Upper lobe of left lung (tissue), 6 donors: ENCODE results near the gene OBSCN. TPM values are rescaled to one million over a fixed set of nuclear protein-coding genes. Genes with fewer than 3 reads are reported as not detected.

Experiments
- ATAC-seq, 2 donors: fragments of 200-7000 bp; cut with Tn5 transposase; one replicate each; pipeline ENCODE4 v1.9.1; 2022; ENCODE audit warnings: mild to moderate bottlenecking in 2 of 2, moderate library complexity in 2 of 2; ENCODE audit not compliant: low FRiP score in 2 of 2
- DNase-seq, 2 donors: peaks; one replicate each; pipeline ENCODE4 v3.0.0-alpha.2; 2019 to 2020
- H3K27ac ChIP-seq, 4 donors: fragments of 200-600 bp; sonication (generic); one replicate each; pipeline ENCODE4 v1.5.1; 2016 to 2019
- H3K27me3 ChIP-seq, 4 donors: fragments of 200-600 bp; sonication (generic); one replicate each; pipeline ENCODE4 v1.5.1; 2017 to 2019
- H3K36me3 ChIP-seq, 4 donors: fragments of 200-600 bp; sonication (generic); one replicate each; pipeline ENCODE4 v1.5.1; 2016 to 2019
- H3K4me1 ChIP-seq, 4 donors: fragments of 200-600 bp; sonication (generic); one replicate each; pipeline ENCODE4 v1.5.1; 2018 to 2019
- H3K4me3 ChIP-seq, 4 donors: fragments of 200-600 bp; sonication (generic); one replicate each; pipeline ENCODE4 v1.5.1; 2017 to 2019; ENCODE audit warnings: mild to moderate bottlenecking in 2 of 4, moderate library complexity in 1 of 4
- H3K9me3 ChIP-seq, 4 donors: fragments of 200-600 bp; sonication (generic); one replicate each; pipeline ENCODE4 v1.5.1; 2018 to 2019
- EP300 ChIP-seq, 4 donors: sonication (generic); formaldehyde crosslinking; IDR thresholded peaks; one replicate each; pipeline ENCODE4 v1.5.1; 2017; ENCODE audit warnings: antibody characterized with exemption in 4 of 4, control low read depth in 2 of 4
- POLR2A ChIP-seq, 4 donors: fragments of 450-650 bp; IDR thresholded peaks; one replicate each; pipeline ENCODE4 v1.5.1; 2016 to 2017; ENCODE audit warnings: antibody characterized with exemption in 4 of 4, mild to moderate bottlenecking in 2 of 4
- POLR2AphosphoS5 ChIP-seq, 2 donors: sonication (generic); formaldehyde crosslinking; IDR thresholded peaks; one replicate each; pipeline ENCODE4 v1.5.1; 2017; ENCODE audit warnings: antibody characterized with exemption in 2 of 2
- WGBS, 2 donors: methylation state at CpG; one replicate each; pipeline ENCODE4 v1.1.5; 2017 to 2018; 5-methylcytosine and 5-hydroxymethylcytosine counted together
- total RNA-seq, 6 donors: library from RNA; depleted of rRNA in 4 of 6; stranded (reverse); fragments of >200 nt in 4 of 6; gene quantifications; one replicate each; pipeline versions ENCODE4 v1.1.0 to v1.2.1, GENCODE V29; 2016 to 2021
- TF ChIP-seq, protein P1 (sequence below), 6 experiments: fragments of 450-650 bp in 4 of 6; fragments of 200-600 bp in 2 of 6; sonication (generic) in 2 of 6; IDR thresholded peaks; one replicate each; pipeline ENCODE4 v1.5.1; 2016 to 2019; ENCODE audit warnings: antibody characterized with exemption in 6 of 6
- donor health status: DM: no; HTN: no; CAD: no; lungs with moderate emphysema.
- donor health status: DM: no; HTN: yes; CAD: no; lungs with severe emphysema.

Gene OBSCN
- total RNA-seq, 6 donors from 2014 or later: 15.7 to 160 (median 47.0) TPM

GRCh38 chr1:228166170-228166936 is 41.5 kb upstream of the OBSCN start:
- peaks cover 0 to 4% (median 0%) of the 10 kb centered on the region in 4 donors for H3K9me3 ChIP-seq
- ATAC-seq (peak; percentile 2 to 4), DNase-seq (peak; percentile 74 to 79)
- H3K27me3 ChIP-seq: peaks cover 0 to 7% (median 0%) of the 10 kb centered on the region in 4 donors
- peaks cover 30 to 55% (median 47%) of the 10 kb centered on the region in 4 donors for H3K4me1 ChIP-seq
- H3K36me3 ChIP-seq: peaks cover 0 to 4% (median 0%) of the 10 kb centered on the region in 4 donors
- peak overlapping the region; percentile 99 to 100 (median 99) for H3K27ac ChIP-seq
- WGBS, 2 donors: 22 to 30% methylated on average over 11 to 16 of the region's 26 CpGs
- TF ChIP-seq POLR2A (IDR thresholded peaks at IDR 0.05) (no peak), EP300 (IDR thresholded peaks at IDR 0.05) (peak in 2 of 4 donors; percentile 26 to 66), POLR2AphosphoS5 (IDR thresholded peaks at IDR 0.05) (peak; percentile 48 to 71)
- TF ChIP-seq, protein P1, sequence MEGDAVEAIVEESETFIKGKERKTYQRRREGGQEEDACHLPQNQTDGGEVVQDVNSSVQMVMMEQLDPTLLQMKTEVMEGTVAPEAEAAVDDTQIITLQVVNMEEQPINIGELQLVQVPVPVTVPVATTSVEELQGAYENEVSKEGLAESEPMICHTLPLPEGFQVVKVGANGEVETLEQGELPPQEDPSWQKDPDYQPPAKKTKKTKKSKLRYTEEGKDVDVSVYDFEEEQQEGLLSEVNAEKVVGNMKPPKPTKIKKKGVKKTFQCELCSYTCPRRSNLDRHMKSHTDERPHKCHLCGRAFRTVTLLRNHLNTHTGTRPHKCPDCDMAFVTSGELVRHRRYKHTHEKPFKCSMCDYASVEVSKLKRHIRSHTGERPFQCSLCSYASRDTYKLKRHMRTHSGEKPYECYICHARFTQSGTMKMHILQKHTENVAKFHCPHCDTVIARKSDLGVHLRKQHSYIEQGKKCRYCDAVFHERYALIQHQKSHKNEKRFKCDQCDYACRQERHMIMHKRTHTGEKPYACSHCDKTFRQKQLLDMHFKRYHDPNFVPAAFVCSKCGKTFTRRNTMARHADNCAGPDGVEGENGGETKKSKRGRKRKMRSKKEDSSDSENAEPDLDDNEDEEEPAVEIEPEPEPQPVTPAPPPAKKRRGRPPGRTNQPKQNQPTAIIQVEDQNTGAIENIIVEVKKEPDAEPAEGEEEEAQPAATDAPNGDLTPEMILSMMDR (IDR thresholded peaks at IDR 0.05): peak in 5 of 6 experiments; percentile 24 to 59 (median 50)
- peak overlapping the region; percentile 26 to 80 (median 74) for H3K4me3 ChIP-seq

- ATAC-seq: no peak
- Histone ChIP-seq H3K9me3 (peaks cover 0 to 4% (median 0%) of the 10 kb centered on the region in 4 donors), H3K4me3 (no peak overlapping the region), H3K27me3 (no peaks in the 10 kb centered on the region), H3K4me1 (peaks cover 12 to 33% (median 27%) of the 10 kb centered on the region in 4 donors), H3K27ac (peak overlapping the region in 2 of 4 donors; percentile 99 to 100), H3K36me3 (peaks cover 0 to 4% (median 0%) of the 10 kb centered on the region in 4 donors)
- no peak for DNase-seq
- no peak for TF ChIP-seq EP300 (IDR thresholded peaks at IDR 0.05)
- TF ChIP-seq, protein P1 (IDR thresholded peaks at IDR 0.05): no peak
- no peak for TF ChIP-seq POLR2AphosphoS5 (IDR thresholded peaks at IDR 0.05)
- no peak for TF ChIP-seq POLR2A (IDR thresholded peaks at IDR 0.05)
- WGBS, 2 donors: 83 to 88% methylated on average over 12 of the region's 12 CpGs
Measured at GRCh38 chr1:228168563-228169270, 39.1 kb upstream of the OBSCN start.

DNA sequence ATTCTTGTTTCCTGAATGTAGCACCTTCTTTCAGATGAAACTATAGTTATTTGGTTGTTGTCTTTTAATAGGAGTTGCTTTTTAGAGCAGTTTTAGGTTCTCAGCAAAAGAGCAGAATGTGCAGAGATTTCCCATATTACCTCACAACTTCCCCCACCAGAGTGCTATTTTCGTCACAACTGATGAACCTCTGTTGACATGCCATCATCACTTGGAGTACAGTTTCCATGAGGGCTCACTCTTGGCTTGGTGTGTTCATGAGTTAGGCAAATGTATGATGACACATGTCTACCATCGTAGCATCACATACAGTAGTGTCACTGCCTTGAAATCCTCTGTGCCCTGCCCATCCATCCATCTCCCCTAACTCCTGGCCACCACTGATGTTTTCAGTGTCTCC is 38.5 kb upstream of the OBSCN start:
- no peak overlapping the region for H3K4me3 ChIP-seq
- no peaks in the 10 kb centered on the region for H3K27me3 ChIP-seq
- no peak for ATAC-seq
- no peak overlapping the region for H3K27ac ChIP-seq
- DNase-seq: no peak
- WGBS, 2 donors: 73 to 87% methylated on average over 2 of the region's 2 CpGs
- H3K9me3 ChIP-seq: peaks cover 0 to 4% (median 0%) of the 10 kb centered on the region in 4 donors
- H3K4me1 ChIP-seq: peaks cover 12 to 31% (median 22%) of the 10 kb centered on the region in 4 donors
- TF ChIP-seq POLR2A (IDR thresholded peaks at IDR 0.05) (no peak), EP300 (IDR thresholded peaks at IDR 0.05) (no peak), POLR2AphosphoS5 (IDR thresholded peaks at IDR 0.05) (no peak)
- TF ChIP-seq, protein P1 (IDR thresholded peaks at IDR 0.05): no peak
- peaks cover 0 to 4% (median 0%) of the 10 kb centered on the region in 4 donors for H3K36me3 ChIP-seq

DNA sequence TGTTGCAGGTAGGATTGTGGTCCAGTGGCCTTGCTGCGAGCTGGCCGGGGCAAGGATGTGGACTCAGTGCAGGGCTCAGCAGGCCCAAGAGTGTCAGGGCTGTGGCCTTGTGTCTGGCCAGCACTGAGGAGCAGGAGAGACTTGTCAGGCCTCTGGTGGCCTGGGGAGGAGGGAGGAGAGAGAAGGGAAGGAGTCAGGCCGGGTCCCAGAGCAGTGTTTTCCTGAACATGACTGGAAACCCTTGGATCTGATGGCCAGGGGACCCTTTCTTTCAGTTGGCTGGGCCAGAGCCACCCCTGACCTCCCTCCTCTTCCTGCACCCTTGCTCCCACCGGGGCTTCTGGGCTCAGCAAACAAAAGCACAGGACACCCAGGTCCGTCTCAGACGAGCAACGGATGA is 37.2 kb upstream of the OBSCN start:
- no peak for ATAC-seq
- DNase-seq: no peak
- Histone ChIP-seq H3K9me3 (peaks cover 0 to 4% (median 0%) of the 10 kb centered on the region in 4 donors), H3K27ac (no peak overlapping the region), H3K27me3 (no peaks in the 10 kb centered on the region), H3K4me3 (no peak overlapping the region), H3K36me3 (peaks cover 0 to 12% (median 8%) of the 10 kb centered on the region in 4 donors), H3K4me1 (peaks cover 11 to 36% (median 25%) of the 10 kb centered on the region in 4 donors)
- no peak for TF ChIP-seq POLR2AphosphoS5 (IDR thresholded peaks at IDR 0.05)
- TF ChIP-seq POLR2A (IDR thresholded peaks at IDR 0.05): no peak
- no peak for TF ChIP-seq EP300 (IDR thresholded peaks at IDR 0.05)
- TF ChIP-seq, protein P1 (IDR thresholded peaks at IDR 0.05): no peak
- WGBS, 2 donors: 85 to 89% methylated on average over 7 of the region's 7 CpGs
